Activated CD4-positive, alpha-beta T cell treated with anti-CD3 and anti-CD28 coated beads for 48 hours (primary cell): ENCODE data around the gene OR6N2.

Experiments
- DNase-seq: peaks from one replicate; pipeline ENCODE4 v3.0.0-alpha.2; 2020

Gene OR6N2, protein sequence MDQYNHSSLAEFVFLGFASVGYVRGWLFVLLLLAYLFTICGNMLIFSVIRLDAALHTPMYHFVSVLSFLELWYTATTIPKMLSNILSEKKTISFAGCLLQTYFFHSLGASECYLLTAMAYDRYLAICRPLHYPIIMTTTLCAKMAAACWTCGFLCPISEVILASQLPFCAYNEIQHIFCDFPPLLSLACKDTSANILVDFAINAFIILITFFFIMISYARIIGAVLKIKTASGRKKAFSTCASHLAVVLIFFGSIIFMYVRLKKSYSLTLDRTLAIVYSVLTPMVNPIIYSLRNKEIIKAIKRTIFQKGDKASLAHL

GRCh38 chr1:158781104-158781503 is at the start of gene OR6N2:
Gene OR6N2 (minus strand): TSS chr1:158781204. CDS start chr1:158777635, 3,569 bp downstream.
- no peak for DNase-seq

- no peak for DNase-seq
Measured at GRCh38 chr1:158830074-158830677, 49.2 kb upstream of the OR6N2 start.

GRCh38 chr1:158821723-158822122 is 40.7 kb upstream of the OR6N2 start:
- no peak for DNase-seq

DNA sequence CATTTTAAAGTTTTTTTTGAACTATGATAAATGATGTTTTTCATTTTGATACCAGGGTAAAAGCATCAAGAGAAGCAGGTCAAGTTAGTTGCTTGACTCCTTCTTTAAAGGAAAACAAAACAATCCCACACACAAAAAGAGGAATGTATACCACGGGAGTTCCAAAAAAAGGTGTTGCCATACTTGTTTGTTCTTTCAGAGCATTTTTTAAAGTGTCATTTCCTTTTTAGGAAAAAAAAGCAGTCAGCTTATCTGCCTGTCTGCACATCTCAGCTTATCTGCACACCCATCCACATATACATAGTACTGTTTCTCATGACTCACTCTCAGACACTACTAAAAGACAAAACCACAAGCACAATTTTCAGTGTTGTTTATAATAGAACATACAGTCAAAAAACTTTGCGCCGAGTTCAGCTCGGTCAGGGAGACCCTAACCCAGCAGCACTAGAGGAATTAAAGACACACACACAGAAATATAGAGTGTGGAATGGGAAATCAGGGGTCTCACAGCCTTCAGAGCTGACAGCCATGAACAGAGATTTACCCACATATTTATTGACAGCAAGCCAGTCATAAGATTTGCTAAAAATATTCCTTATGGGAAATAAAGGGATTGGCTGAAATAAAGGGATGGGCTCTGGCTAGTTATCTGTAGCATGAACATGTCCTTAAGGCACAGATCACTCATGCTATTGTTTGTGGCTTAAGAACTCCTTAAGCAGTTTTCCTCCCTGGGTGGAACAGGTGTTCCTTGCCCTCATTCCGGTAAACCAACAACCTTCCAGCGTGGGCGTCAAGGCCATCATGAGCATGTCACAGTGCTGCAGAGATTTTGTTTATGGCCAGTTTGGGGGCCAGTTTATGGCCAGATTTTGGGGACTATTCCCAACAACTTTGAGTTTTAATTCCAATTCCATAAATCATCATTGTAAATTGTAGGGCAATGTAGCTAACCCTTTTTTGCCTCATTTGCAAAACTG is 38.7 kb upstream of the OR6N2 start:
- DNase-seq = peak; percentile 31

GRCh38 chr1:158818975-158819431 is 38.0 kb upstream of the OR6N2 start:
- DNase-seq = no peak

DNA sequence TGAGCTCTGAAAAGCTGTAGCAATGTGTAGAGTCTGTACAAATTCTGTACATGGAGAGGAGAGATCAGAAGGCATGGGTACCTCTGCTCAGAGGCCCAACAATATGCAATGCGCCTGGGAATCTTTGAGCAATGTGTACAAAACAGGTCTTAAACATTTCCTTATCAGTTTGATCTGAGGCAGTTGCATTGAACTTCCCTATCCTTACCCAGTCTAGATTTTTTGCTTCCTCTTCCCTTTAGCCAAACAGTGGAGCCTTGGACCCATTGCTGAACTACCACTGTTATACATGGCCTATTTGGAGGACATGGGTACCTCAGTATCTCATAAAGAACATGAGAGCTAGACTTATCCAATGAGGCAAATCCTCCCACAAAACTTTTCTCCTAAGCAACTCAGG is 37.6 kb upstream of the OR6N2 start:
- DNase-seq = no peak

GRCh38 chr1:158814970-158815369 is 34.0 kb upstream of the OR6N2 start:
- DNase-seq = no peak

DNA sequence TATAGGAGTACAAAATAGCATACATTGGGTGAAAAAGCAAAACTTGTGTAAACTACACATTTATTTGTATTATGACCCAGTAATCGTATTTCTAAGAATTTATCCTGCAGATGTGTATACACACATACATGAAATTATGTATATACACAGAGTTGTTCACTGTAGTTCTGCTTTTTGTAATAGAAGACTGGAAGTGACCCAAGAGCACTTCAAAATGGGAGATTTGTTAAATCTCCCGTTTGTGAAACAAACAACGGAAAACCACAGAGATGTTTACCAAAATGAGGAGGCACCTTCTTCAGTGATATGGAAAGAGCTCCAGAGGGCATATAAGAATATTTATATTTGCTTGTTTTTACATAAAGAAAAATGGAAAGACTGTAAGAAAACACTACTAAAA is 32.2 kb upstream of the OR6N2 start:
- DNase-seq = no peak

DNA sequence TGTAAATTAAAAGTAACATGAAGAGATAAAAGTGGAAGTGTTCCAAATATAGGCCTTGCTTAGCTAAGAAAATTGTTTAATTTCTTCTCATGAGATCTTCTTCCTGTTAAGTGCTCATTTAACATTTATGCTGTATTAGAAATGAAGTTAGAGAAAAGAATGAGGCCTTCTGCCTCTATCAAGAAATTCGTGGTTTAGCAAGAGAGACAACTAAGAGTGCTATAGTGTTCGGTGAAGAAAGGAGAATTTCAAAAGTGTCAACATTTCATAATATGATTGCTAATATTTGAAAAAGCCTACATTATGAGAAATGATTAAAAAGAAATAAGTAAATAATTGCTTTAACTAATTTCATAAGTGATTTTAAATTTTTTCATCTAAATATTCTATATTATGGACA is 31.3 kb upstream of the OR6N2 start:
- DNase-seq = no peak

GRCh38 chr1:158810311-158810710 is 29.3 kb upstream of the OR6N2 start:
- no peak for DNase-seq

- DNase-seq = no peak
Measured at GRCh38 chr1:158809862-158810261, 28.9 kb upstream of the OR6N2 start.

GRCh38 chr1:158809256-158809655 is 28.3 kb upstream of the OR6N2 start:
- no peak for DNase-seq

- DNase-seq = no peak
Measured at GRCh38 chr1:158806916-158807536, 26.0 kb upstream of the OR6N2 start.

GRCh38 chr1:158803678-158804077 is 22.7 kb upstream of the OR6N2 start:
- DNase-seq = no peak

DNA sequence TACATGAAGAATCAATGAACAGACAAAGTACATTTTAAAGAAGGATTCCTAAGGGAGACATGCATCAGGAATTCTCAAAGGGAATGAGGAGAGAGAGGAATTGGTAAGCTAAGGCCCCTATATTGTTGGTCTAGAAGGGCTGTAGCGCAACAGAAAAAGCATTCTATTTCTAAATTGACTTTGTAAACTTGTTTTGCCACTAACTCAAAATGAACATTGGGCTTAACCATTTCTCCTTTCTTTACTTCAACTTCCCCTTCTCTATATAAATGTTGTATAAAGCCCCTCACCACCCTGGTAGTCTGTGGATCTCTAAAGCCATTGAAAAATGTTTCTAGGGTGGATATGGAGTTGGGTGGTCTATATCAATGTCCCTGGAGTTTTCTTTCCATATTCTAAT is 20.4 kb upstream of the OR6N2 start:
- DNase-seq = no peak

DNA sequence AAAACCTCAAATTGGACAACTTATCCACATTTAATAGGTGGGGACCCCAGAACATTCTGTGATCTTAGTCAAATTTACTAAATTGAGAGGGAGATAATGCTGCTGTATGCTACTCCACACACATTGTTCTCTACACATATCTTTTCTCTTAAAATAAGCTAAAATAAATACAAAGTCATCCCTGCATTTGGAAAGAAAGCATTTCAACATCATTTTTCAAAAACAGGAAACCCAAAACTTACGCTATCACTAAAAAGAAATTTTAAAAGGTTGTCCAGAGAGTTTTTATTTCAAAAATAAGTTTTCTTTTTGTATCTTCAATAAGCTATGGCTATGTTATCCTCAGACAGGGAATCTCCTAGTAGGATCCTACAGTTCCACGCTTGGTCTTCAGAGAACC is 19.5 kb upstream of the OR6N2 start:
- DNase-seq = no peak

DNA sequence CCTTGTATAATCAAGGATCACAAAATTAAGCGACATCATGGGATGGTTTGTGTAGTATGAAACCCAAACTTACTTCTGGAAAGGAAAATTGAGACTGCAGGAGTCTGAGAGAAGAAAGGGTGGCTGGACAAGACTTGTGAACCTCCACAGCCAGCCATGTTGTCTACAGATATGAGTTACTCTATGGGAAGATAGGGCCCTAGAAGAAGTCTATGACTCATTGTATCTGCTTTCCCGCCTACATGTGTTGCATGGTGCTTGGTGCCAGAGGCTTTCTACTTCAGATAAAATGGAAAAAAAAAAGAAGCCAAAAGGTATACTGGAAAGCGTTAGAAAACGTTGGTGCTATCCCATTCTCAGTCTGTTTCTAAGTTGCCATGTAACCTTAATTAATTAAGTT is 18.7 kb upstream of the OR6N2 start:
- DNase-seq = peak; percentile 20

GRCh38 chr1:158798531-158798930 is 17.5 kb upstream of the OR6N2 start:
- DNase-seq = no peak

- no peak for DNase-seq
Measured at GRCh38 chr1:158794247-158794646, 13.2 kb upstream of the OR6N2 start.

- peak; percentile 51 for DNase-seq
Measured at GRCh38 chr1:158793604-158794003, 12.6 kb upstream of the OR6N2 start.

DNA sequence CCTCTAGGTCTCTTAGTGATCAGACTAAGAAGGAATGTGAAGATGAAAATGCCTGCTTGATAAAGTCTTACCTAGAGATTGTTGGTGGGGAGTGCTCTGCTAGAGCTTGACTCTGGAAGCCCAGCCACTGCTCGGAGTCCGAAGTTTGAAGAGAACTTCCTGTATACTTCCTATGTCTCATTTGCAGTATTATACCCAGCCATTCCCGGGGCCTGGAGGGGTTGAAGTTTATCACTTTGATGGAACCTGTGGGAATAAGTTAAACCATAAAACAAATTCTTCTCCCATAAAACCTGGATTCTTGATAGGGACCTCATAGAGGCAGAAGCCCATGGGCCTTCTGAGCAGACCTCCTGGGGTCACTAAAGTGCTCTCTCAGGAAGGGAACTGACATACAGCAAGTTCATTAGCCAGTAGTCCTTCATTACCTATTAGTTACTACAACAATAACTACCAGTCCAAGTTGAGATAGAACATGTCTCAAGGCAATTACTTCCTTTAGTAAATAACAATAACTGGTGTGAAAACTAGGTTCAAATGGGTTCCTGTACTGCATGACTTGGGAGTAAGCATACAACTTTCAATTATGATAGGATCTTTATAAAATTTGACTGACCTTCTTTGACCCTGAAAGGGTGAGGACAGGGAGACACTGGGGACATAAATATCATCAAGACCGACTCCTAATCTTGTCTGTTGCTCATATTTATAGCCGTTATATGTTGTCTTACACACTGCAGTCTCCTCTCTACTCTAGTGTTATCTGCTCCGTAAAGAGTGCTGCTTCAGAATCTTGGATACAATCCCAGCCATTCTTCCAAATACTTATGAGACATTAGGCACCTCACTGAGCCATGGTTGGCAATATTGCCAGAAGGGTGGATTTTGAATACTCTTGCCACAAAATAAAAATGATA is 8.8 kb downstream of the OR6N2 start, which contains the start of gene OR6N1:
OR6N1 (minus strand) TSS at position 246 of the 917 bp plus-strand sequence. CDS start 5,513 bp downstream, outside the sequence.
- DNase-seq = no peak

- DNase-seq = no peak
Measured at GRCh38 chr1:158754420-158754819, 26.6 kb downstream of the OR6N2 start, which contains the start of gene OR6K6. Gene OR6K6 (plus strand): TSS chr1:158754720. CDS start chr1:158754888, 168 bp downstream.
